Gastrocnemius medialis (tissue), 4 donors: ENCODE results near the gene VAV1. TPM values are rescaled to one million over a fixed set of nuclear protein-coding genes. Genes with fewer than 3 reads are reported as not detected.

Source experiments
- ATAC-seq, 2 donors: fragments of 150-250 bp; one replicate each; pipeline ENCODE4 v1.9.1; 2016
- DNase-seq, 2 donors: peaks; one replicate each; pipeline ENCODE4 v3.0.0-alpha.2; 2019
- H3K27ac ChIP-seq, 4 donors: fragments of 200-600 bp; sonication (generic); 1 replicate in 1 of 4; 2 replicates in 3 of 4; pipeline ENCODE4 v1.5.1; 2016 to 2018; ENCODE audit warnings: mild to moderate bottlenecking in 2 of 4, moderate library complexity in 1 of 4
- H3K27me3 ChIP-seq, 3 donors: fragments of 200-600 bp; sonication (generic) in 2 of 3; 1 replicate in 1 of 3; 2 replicates in 2 of 3; pipeline versions ENCODE4 v1.5.1 to v1.6.0; 2016 to 2019; ENCODE audit warnings: mild to moderate bottlenecking in 1 of 3, moderate library complexity in 1 of 3
- H3K36me3 ChIP-seq, 2 donors: fragments of 200-600 bp; sonication (generic) in 1 of 2; one replicate each; pipeline ENCODE4 v1.5.1; 2017 to 2018
- H3K4me1 ChIP-seq, 2 donors: fragments of 200-600 bp; sonication (generic) in 1 of 2; one replicate each; pipeline ENCODE4 v1.5.1; 2016 to 2017; ENCODE audit warnings: mild to moderate bottlenecking in 2 of 2
- H3K4me3 ChIP-seq, 4 donors: fragments of 200-600 bp; sonication (generic) in 3 of 4; 1 replicate in 1 of 4; 2 replicates in 3 of 4; pipeline ENCODE4 v1.5.1; 2016 to 2019; ENCODE audit warnings: mild to moderate bottlenecking in 2 of 4
- H3K9me3 ChIP-seq, 3 donors: fragments of 200-600 bp; sonication (generic) in 2 of 3; 1 replicate in 1 of 3; 2 replicates in 2 of 3; pipeline ENCODE4 v1.5.1; 2016 to 2019
- CTCF ChIP-seq, 5 experiments: fragments of 450-650 bp in 3 of 5; fragments of 200-600 bp in 2 of 5; sonication (generic) in 2 of 5; IDR thresholded peaks in 4 of 5; conservative IDR thresholded peaks in 1 of 5; 1 replicate in 4 of 5; 2 replicates in 1 of 5; pipeline ENCODE4 v1.5.1; 2016 to 2019; ENCODE audit warnings: antibody characterized with exemption in 5 of 5, mild to moderate bottlenecking in 3 of 5, moderate library complexity in 3 of 5
- POLR2A ChIP-seq, 2 donors: fragments of 450-650 bp; IDR thresholded peaks; one replicate each; pipeline ENCODE4 v1.6.1; 2017; ENCODE audit warnings: antibody characterized with exemption in 2 of 2, mild to moderate bottlenecking in 2 of 2, moderate library complexity in 2 of 2
- in situ Hi-C, 4 donors: fragments of 200-750 bp; cut with MboI; loops; one replicate each; pipeline versions ENCODE4 v1.15.0 to v1.8.0; 2017; ENCODE audit warnings: low sequenced_read_pairs in 4 of 4
- intact Hi-C: fragments of 100-400 bp; cut with DNase I; formaldehyde crosslinking; loops from one replicate; pipeline ENCODE4 v1.15.1; 2023; ENCODE audit warnings: low total_unique reads
- microRNA-seq, 2 donors: library from miRNA; unstranded; fragments of <30 nt; microRNA quantifications; one replicate each; pipeline ENCODE4, GENCODE V29; 2016; ENCODE audit warnings: borderline replicate concordance in 2 of 2
- total RNA-seq, 4 donors: library from RNA; depleted of rRNA; stranded (reverse); fragments of >200 nt; gene quantifications; one replicate each; pipeline versions ENCODE4 v1.1.0 to v1.2.3, GENCODE V29; 2016

VAV1 gene
- total RNA-seq, 4 donors from 2014 or later, result 0.63 to 1.8 (median 0.96) TPM

- ATAC-seq (no peak), DNase-seq (no peak)
- Histone ChIP-seq H3K36me3 (no peaks in the 10 kb centered on the region), H3K4me1 (no peaks in the 10 kb centered on the region), H3K4me3 (no peak overlapping the region), H3K27me3 (no peaks in the 10 kb centered on the region), H3K27ac (no peak overlapping the region), H3K9me3 (peaks cover 0 to 13% (median 3%) of the 10 kb centered on the region in 3 donors)
- intact Hi-C loops (no loop called here), in situ Hi-C loops (no loop called here)
- TF ChIP-seq POLR2A (IDR thresholded peaks at IDR 0.05), result no peak
Measured at GRCh38 chr19:6903446-6903845, 130.9 kb downstream of the VAV1 start.

- ATAC-seq (no peak), DNase-seq (no peak)
- TF ChIP-seq CTCF (IDR thresholded peaks at IDR 0.05 in 4 of 5, conservative IDR thresholded peaks at IDR 0.05 in 1 of 5) (no peak), POLR2A (IDR thresholded peaks at IDR 0.05) (no peak)
- Histone ChIP-seq H3K27me3 (no peaks in the 10 kb centered on the region), H3K9me3 (peaks cover 0 to 13% (median 3%) of the 10 kb centered on the region in 3 donors), H3K4me3 (no peak overlapping the region), H3K4me1 (no peaks in the 10 kb centered on the region), H3K27ac (no peak overlapping the region), H3K36me3 (no peaks in the 10 kb centered on the region)
- in situ Hi-C loops, result no loop called here
- intact Hi-C loops, result no loop called here
Measured at GRCh38 chr19:6906559-6907060, 134.1 kb downstream of the VAV1 start.

Small RNA genes within 50 kb of the gene (microRNA-seq; reads per million reads assigned to microRNA genes)
- 0 reads per million in 2 donors for gene MIR6791

Other genes starting within 250 kb of the VAV1 start
- 1 to 10 TPM in 2 of 4 donors, not detected in 2; 1.1 to 1.8 TPM for gene TNFSF9, start 241.7 kb upstream of the VAV1 start, total RNA-seq
- gene CD70, start 181.6 kb upstream of the VAV1 start, total RNA-seq, result not detected
- gene TNFSF14, start 102.5 kb upstream of the VAV1 start, total RNA-seq, result not detected
- gene C3, start 52.1 kb upstream of the VAV1 start, total RNA-seq, result 100 to 1,000 TPM in 1 of 4 donors, 10 to 100 TPM in 3; 25.9 to 121 (median 70.6) TPM
- gene GPR108, start 35.1 kb upstream of the VAV1 start, total RNA-seq, result 10 to 100 TPM; 22.6 to 40.3 (median 32.3) TPM
- 100 to 1,000 TPM; 130 to 237 (median 178) TPM for gene TRIP10, start 33.0 kb upstream of the VAV1 start, total RNA-seq
- not detected for gene SH2D3A, start 5.3 kb upstream of the VAV1 start, total RNA-seq
- under 1 TPM in 2 of 4 donors, not detected in 2; 0.13 to 0.33 TPM for gene ADGRE1, start 114.9 kb downstream of the VAV1 start, total RNA-seq
- gene MBD3L2B, start 248.7 kb downstream of the VAV1 start, total RNA-seq, result not detected